Measurements from ENCODE around the gene ZNF135.
A peak's percentile ranks its signal among the peaks of the same experiment; 100 is the strongest.

Gene ZNF135

DNA sequence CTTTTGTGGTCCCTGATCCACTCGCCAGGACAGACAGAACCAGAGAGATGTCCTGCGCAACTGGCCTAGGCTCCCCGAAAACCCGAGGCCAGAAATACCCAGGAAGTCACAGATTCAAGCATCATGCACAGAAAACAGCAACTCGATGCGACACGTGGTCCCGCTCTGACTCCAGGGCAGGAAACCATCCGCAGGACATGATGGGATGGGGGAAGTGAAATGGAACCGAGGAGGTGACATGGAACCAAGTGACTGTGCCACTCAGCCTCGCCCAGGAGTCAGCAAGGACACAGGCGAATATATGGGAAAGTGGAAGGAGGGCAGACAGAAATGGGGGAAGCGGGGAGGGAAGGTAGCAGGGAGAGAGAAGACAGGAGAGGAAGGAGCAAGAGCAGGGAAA, 37.8 kb downstream of the ZNF135 start:
- no peak for DNase-seq

DNA sequence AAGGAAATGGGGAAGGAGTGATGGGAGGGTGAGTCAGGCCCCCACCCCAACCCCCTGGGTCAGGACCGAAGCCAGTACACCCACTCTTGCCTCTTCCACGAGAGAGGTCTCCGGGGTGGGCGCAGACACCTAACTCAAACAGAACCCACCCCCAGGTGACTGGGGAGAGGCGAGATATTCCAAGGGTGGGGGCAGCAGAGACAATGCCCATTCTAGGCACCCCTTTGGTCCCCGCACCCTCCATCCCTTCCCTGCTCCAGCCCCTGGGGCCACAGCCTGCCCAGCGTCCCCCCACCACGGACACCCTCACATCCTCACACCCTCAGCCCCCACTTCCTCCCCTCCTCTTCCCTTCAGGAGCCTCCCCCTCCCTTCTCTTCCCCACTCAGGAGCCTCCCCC, 38.3 kb downstream of the ZNF135 start:
- no peak for DNase-seq

DNA sequence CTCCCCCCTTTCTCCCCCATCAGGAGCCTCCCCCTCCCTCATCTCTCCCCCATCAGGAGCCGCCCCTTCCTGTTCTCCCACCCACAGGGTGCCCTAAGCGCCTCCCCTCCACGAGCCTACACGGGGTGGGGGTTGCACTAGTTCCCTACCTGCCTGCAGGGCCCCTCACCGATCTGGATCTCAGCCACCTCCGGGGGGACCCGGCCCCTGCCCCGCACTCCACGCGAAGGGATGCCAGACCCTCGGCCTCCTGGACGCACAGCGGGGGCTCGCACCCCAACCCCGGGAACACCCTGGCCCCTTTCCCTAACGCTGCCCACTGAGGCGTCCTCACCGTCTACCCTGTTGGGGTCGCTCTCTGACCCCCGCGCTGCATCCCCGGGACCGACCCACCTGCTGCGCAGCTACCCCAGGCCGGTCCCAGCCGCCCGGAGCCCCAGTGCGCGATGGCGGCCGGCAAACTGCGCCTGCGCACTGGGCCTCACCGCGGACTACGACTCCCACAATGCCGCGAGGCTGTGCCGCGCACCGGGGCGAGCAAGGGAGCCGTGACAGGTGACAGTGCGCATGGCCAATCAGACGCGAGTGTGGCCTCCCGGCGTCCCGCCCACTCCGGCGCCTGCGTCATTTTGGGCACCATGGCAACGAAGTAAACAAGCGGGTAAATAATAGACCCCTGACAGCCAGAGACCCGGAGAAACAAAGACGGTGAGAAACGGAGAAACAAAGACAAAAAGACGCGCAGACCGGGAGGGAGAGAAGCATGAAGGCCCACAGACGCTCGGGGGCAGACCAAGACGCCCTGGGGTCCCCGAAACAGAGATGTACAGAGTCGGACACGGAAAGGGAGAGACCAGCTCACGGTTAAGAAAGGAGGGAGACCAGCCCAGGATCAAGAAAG, 38.9 kb downstream of the ZNF135 start, which contains the start of gene ZSCAN18:
ZSCAN18 (minus strand) TSS at position 451 of the 901 bp plus-strand sequence. CDS start 7,964 bp downstream, outside the sequence.
- peak; percentile 94 for DNase-seq

DNA sequence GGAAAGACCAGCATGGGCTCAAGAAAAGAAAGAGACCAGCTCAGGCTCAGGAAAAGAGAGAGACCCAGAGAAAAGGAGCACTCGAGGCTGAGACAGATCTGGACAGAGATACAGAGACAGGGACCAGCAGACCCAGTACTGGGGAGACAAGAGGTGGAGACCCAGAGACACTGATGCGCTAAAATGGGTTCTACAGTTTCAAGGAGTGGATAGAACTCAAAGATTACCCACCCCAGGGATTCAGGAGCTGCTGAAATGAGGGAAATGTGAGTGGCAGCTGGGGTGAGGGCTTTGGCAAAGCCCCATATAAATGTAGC, 39.6 kb downstream of the ZNF135 start:
- DNase-seq = no peak

DNA sequence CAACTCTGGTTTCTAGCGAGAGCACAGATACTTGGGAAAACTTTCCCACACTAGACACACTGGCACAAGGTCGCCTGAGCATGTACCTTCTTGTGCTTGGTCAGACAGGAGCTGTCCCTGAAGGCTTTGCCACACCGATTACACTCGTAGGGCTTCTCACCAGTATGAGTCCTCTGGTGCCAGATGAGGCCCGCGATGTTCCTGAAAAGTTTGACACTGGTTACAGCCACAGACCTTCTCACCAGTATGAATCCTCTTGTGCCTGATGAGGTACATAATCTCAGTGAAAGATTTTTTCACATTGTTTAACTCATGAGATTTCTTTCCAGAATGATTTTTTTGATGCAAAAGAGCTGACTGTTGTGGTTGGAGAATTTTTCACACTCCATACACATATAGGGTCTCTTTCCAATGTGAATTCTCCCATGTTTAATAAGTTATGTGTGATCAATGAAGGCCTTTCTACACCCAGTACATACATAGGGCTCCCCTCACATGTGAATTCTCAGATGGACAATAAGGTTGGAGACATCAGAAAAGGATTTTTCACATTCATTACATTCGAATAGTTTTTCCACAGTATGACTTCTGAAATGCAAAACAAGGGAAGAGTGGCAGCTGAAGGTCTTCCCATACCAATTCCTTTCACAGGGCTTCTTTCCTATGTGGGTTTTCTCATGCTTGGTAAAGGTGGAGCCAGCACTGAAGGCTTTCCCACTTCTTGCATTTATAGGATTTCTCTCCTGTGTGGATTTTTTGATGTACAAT, 48.9 kb downstream of the ZNF135 start:
- DNase-seq = no peak

DNA sequence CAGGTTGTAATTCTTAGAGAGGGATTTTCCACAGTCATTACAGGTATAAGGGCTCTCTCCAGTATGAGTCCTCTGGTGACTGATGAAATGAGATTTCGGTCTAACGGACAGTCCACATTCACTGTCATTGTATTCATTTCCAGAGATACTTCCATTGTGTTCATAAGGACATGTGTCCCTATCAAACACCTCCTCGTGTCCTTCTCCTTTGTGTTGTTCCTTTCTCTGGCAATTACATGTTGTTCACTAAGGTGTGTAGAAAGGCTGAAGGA, 49.4 kb downstream of the ZNF135 start:
- no peak for DNase-seq

DNA sequence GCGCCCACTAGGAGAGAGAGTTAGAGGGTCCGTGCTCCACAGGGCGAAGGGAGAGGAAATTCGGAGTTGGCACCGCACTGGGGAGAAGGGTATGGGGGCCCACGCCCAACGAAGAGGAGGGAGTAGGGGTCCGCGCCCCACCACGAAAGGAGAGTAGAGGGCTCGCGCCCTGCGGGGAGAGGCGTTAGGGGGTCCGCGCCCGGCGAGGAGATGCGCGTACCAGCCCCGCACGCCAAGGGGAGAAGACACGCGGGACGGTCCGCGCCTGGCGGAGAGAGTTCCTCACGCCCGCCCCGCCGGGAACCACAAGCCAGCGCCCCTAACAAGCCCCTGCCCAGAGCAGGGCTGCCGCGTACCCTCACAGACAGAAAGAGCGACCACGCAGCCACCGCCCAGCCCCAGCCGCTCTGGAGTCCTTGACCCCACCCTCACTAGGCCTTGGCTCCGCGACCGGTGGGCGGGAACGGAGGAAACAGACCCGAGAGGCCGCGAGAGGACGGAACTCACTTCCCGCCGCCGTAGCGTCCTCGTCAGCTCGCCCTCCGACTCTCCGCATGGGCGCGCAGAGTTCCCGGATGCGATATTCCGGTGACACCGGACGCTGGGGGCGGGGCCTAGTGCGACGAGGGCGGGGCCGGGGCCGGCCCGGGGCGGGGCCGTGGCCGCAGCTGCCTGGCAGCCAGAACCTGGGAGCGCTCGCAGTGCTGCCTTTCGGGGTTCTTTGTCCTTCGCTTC, 58.9 kb downstream of the ZNF135 start:
- no peak for DNase-seq

DNA sequence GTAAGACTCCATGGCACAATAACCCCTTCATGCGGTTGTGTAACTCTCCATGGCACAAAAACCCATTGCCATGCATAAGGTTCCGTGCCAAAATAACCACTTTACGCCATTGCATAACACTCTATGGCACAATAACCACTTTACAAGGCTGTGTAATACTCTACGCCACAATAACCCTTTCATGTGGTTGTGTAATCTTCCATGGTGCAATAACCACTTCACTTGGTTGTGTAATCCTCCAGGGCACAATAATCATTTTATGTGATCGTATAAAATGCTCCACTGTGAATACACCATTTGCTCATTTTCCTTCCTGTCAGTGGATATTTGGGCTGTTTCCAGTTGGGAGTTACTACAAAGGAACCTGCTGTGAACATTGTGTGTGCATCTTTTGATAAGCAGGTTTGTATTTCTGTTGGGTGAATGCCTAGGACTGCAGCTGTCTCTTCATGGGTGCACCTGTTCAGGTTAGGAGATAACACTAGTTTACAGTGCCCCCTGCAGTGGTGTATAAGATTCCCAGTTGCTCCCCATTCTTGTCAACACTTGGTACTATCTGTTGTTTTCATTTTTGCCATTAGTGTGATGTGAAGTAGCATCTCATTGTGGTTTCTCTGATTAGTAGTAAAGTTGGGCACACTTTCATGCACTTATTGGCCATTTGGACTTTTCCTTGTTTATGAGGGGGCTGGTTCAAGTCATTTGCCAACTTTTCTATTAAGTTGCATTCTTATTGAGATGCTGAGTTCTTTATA, 60.1 kb downstream of the ZNF135 start:
- no peak for DNase-seq
